Muscle of leg (tissue), 11 donors: ENCODE results near the gene ASAP2. TPM values are rescaled to one million over a fixed set of nuclear protein-coding genes. Genes with fewer than 3 reads are reported as not detected.

Source experiments
- DNase-seq: peaks from one replicate; pipeline ENCODE4 v3.0.0; 2013
- H3K27ac ChIP-seq: one replicate; pipeline ENCODE4 v1.5.1; 2013; ENCODE audit warnings: mild to moderate bottlenecking, low read length, control low read depth
- H3K27me3 ChIP-seq: one replicate; pipeline ENCODE4 v1.6.1; 2013; ENCODE audit warnings: low read length; ENCODE audit not compliant: control insufficient read depth, insufficient read depth
- H3K36me3 ChIP-seq: one replicate; pipeline ENCODE4 v1.6.1; 2013; ENCODE audit warnings: low read length; ENCODE audit not compliant: control insufficient read depth, insufficient read depth
- H3K4me1 ChIP-seq: one replicate; pipeline ENCODE4 v1.6.1; 2013; ENCODE audit warnings: low read length; ENCODE audit not compliant: control insufficient read depth, insufficient read depth
- H3K4me3 ChIP-seq: one replicate; pipeline ENCODE4 v1.5.1; 2013; ENCODE audit warnings: low read length, control low read depth
- H3K9me3 ChIP-seq: replicated peaks from 2 replicates; pipeline ENCODE4 v1.6.1; 2013; ENCODE audit warnings: low read depth, low read length; ENCODE audit not compliant: control insufficient read depth
- WGBS: methylation state at CpG from one replicate; pipeline ENCODE4 v1.1.5; 2013; ENCODE audit warnings: missing lambda C conversion rate; ENCODE audit not compliant: insufficient coverage; 5-methylcytosine and 5-hydroxymethylcytosine counted together
- polyA plus RNA-seq, 8 donors: library from polyadenylated mRNA; unstranded; fragments of 120-200 nt; gene quantifications; one replicate each; pipeline versions ENCODE4 v1.2.1 to v1.2.3, GENCODE V29; 2013; ENCODE audit warnings: inconsistent platforms in 1 of 8, low replicate concordance in 1 of 8; ENCODE audit not compliant: insufficient read length in 8 of 8, insufficient read depth in 1 of 8
- total RNA-seq: library from RNA; stranded (reverse); fragments of 120-200 nt; gene quantifications from one replicate; pipeline ENCODE4 v1.2.4, GENCODE V29; 2013

ASAP2 gene
- total and polyA plus RNA-seq, 9 donors, result 12.1 to 30.8 (median 19.4) TPM

DNA sequence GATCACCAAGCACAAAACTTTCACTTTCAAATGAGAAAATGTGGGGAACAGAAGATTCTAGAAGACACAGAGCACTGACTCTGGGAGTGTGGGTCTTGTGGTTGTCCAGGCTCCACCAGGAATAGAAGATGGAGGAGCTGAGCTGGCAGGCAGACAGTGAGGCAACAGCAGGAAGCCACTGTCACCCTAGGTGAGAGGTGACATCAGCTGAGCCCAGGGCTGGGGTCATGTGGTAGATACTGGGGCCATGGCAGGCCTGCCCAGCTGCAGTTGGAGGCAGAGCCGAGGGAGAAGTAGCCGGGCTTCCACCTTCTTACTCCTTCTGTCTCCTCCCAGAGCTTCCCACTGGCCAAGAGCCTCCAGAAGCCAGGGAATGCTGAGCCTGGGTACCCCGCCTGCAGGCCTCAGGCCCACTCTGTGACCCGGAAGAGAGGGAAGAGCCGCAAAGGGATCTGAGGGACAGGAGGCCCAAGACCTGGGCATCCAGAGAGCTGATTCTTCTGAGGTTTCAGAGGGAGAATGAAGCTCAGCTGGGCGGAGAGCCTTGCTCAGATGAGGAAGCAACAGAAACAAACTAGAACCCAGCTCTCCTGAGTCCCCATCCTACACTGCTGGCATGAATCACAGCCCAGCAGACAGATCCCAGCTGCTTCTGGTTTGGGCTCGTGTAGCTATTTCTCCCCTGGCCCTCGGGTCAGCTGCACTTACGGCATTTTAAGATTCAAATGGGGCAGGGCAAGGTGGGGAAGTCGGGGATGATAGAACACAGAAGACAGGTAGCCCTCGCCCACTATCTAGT lies 39.8 kb upstream of the ASAP2 start:
- no peak for DNase-seq
- WGBS, result 89% methylated on average over 3 of the region's 11 CpGs

GRCh38 chr2:9167718-9168657 lies 38.6 kb upstream of the ASAP2 start:
- Histone ChIP-seq H3K9me3 (no peaks in the 10 kb centered on the region), H3K36me3 (no peaks in the 10 kb centered on the region), H3K27ac (no peak overlapping the region), H3K4me3 (no peak overlapping the region), H3K27me3 (no peaks in the 10 kb centered on the region), H3K4me1 (peaks cover 4% of the 10 kb centered on the region)
- no peak for DNase-seq
- 77% methylated on average over 12 of the region's 13 CpGs for WGBS

More for the DNA sequence above, 39.8 kb upstream of the ASAP2 start:
- Histone ChIP-seq H3K36me3 (no peaks in the 10 kb centered on the region), H3K4me3 (no peak overlapping the region), H3K4me1 (peaks cover 4% of the 10 kb centered on the region), H3K9me3 (no peaks in the 10 kb centered on the region), H3K27me3 (no peaks in the 10 kb centered on the region), H3K27ac (no peak overlapping the region)

- Histone ChIP-seq H3K27ac (no peak overlapping the region), H3K9me3 (no peaks in the 10 kb centered on the region), H3K27me3 (no peaks in the 10 kb centered on the region), H3K36me3 (no peaks in the 10 kb centered on the region), H3K4me1 (peaks cover 4% of the 10 kb centered on the region), H3K4me3 (no peak overlapping the region)
- no peak for DNase-seq
- WGBS, result 90% methylated on average over 2 of the region's 4 CpGs
Observed at GRCh38 chr2:9168821-9169221, 37.8 kb upstream of the ASAP2 start.

GRCh38 chr2:9169349-9170107 lies 37.1 kb upstream of the ASAP2 start:
- Histone ChIP-seq H3K4me3 (no peak overlapping the region), H3K4me1 (peaks cover 4% of the 10 kb centered on the region), H3K36me3 (no peaks in the 10 kb centered on the region), H3K9me3 (no peaks in the 10 kb centered on the region), H3K27me3 (no peaks in the 10 kb centered on the region), H3K27ac (no peak overlapping the region)
- 94% methylated on average over 4 of the region's 9 CpGs for WGBS
- DNase-seq, result no peak

DNA sequence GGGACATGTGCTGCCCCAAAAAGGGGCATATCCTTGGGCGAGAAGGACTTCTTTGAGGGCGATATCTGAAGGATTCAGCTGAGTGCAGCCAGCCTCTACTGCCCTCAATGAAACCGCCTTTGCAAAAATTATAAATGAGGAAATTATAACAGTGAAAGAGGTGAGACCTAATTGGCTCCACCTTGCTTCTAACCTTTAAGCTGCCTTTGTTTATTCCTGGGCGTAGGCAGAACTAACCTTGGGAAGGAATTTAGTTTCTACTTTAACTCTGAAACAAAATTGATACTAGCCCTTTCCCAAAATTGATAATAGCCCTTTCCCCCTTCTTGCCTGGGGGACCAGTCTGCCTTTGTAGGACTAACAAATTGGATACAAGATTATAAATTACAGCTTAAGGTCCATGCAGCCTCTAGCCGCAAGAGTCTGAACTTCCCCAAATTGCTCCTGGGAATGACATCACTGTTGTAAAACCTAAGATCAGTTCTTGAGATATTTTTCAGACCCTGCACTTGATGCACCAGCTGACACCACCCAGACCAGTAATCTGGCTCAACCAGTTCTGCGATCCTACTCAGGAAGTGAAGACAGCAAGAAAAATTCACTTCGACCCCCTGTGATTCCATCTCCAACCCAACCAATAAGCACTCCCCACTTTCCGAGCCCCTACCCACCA lies 36.0 kb upstream of the ASAP2 start:
- no peaks in the 10 kb centered on the region for H3K27me3 ChIP-seq
- 39% methylated on average over 2 of the region's 8 CpGs for WGBS
- peaks cover 8% of the 10 kb centered on the region for H3K4me1 ChIP-seq
- no peaks in the 10 kb centered on the region for H3K9me3 ChIP-seq
- no peak overlapping the region for H3K27ac ChIP-seq
- H3K36me3 ChIP-seq, result no peaks in the 10 kb centered on the region
- DNase-seq, result no peak
- no peak overlapping the region for H3K4me3 ChIP-seq

DNA sequence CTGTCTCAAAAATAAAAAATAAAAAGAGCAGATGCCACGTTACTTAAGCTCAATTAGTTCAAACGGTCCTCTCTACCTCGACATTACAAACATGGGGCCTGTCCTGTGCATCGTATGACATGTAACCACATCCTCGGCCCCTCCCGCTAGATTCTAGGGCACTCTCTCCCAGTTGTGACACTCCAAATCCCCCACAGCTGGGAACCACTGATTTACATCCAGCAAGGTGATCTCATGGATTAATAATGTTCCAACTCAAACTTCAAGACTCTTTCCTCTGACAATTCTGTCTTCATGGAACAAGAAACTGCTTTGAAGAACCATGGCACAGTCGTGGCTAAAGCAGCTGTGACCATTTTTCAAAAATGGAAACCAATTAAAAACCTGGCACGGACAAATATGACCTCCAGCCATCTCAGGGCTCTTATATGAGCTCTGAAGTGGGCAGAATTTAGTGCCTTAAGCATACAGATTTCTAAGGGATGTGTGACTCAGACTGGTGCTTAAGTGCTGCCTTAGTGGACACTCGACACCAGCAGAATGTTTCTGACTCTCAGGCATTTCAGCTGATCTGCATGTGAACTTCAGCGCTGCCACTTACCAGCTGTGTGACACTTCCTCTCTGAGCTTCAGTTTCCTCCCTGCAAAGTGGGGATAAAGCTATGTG lies 31.7 kb upstream of the ASAP2 start:
- DNase-seq, result no peak
- 54% methylated on average over 8 of the region's 10 CpGs for WGBS
- Histone ChIP-seq H3K27me3 (no peaks in the 10 kb centered on the region), H3K4me1 (peaks cover 15% of the 10 kb centered on the region), H3K9me3 (no peaks in the 10 kb centered on the region), H3K4me3 (no peak overlapping the region), H3K27ac (peak overlapping the region; percentile 55), H3K36me3 (no peaks in the 10 kb centered on the region)

- no peaks in the 10 kb centered on the region for H3K36me3 ChIP-seq
- no peaks in the 10 kb centered on the region for H3K27me3 ChIP-seq
- no peak overlapping the region for H3K4me3 ChIP-seq
- no peak for DNase-seq
- peaks cover 15% of the 10 kb centered on the region for H3K4me1 ChIP-seq
- H3K9me3 ChIP-seq, result no peaks in the 10 kb centered on the region
- WGBS, result 60% methylated on average over 1 of the region's 2 CpGs
- H3K27ac ChIP-seq, result peak overlapping the region; percentile 13
Observed at GRCh38 chr2:9178110-9178903, 28.3 kb upstream of the ASAP2 start.

GRCh38 chr2:9178904-9179571 lies 27.6 kb upstream of the ASAP2 start:
- Histone ChIP-seq H3K4me3 (no peak overlapping the region), H3K27me3 (no peaks in the 10 kb centered on the region), H3K36me3 (no peaks in the 10 kb centered on the region), H3K27ac (peak overlapping the region; percentile 61), H3K4me1 (peaks cover 15% of the 10 kb centered on the region), H3K9me3 (no peaks in the 10 kb centered on the region)
- 28% methylated on average over 5 of the region's 13 CpGs for WGBS
- peak; percentile 79 for DNase-seq
